HG03521 (cell line): ENCODE measurements around the gene ZNF117.
"Not testable (repeated sequence)": the region's sequence is repeated elsewhere in the genome, so short reads cannot be mapped to it uniquely, and the experiment has no call there.

Source experiments
- ATAC-seq: cut with Tn5 transposase; IDR thresholded peaks from one replicate; pipeline ENCODE4 v1.9.1; 2021; ENCODE audit warnings: mild to moderate bottlenecking, moderate library complexity; ENCODE audit not compliant: unreplicated experiment

Gene ZNF117

GRCh38 chr7:64990936-64991335 is at the start of gene ZNF117:
Gene ZNF117 (minus strand): TSS chr7:64991036.
- no peak for ATAC-seq

GRCh38 chr7:65038767-65039166 is 47.9 kb upstream of the ZNF117 start:
- ATAC-seq = peak; percentile 18

- ATAC-seq = peak; percentile 84
Observed at GRCh38 chr7:65037740-65038688, 47.2 kb upstream of the ZNF117 start.

GRCh38 chr7:65036526-65036925 is 45.7 kb upstream of the ZNF117 start:
- ATAC-seq = not testable (repeated sequence)

GRCh38 chr7:65035469-65035868 is 44.6 kb upstream of the ZNF117 start:
- not testable (repeated sequence) for ATAC-seq

- ATAC-seq = not testable (repeated sequence)
Observed at GRCh38 chr7:65034120-65034782, 43.4 kb upstream of the ZNF117 start.

GRCh38 chr7:65033391-65033790 is 42.6 kb upstream of the ZNF117 start:
- ATAC-seq = not testable (repeated sequence)

- not testable (repeated sequence) for ATAC-seq
Observed at GRCh38 chr7:65025023-65025422, 34.2 kb upstream of the ZNF117 start.

- ATAC-seq = not testable (repeated sequence)
Observed at GRCh38 chr7:65020978-65021377, 30.1 kb upstream of the ZNF117 start.

- ATAC-seq = not testable (repeated sequence)
Observed at GRCh38 chr7:65009881-65010280, 19.0 kb upstream of the ZNF117 start.

- ATAC-seq = not testable (repeated sequence)
Observed at GRCh38 chr7:65009394-65009793, 18.6 kb upstream of the ZNF117 start.

GRCh38 chr7:65007036-65007435 is 16.2 kb upstream of the ZNF117 start:
- ATAC-seq = not testable (repeated sequence)

GRCh38 chr7:65006094-65006992 is 15.5 kb upstream of the ZNF117 start, which contains the start of gene ERV3-1:
Gene ERV3-1 (minus strand): TSS chr7:65006687. CDS start chr7:64993026, 13,661 bp downstream.
- ATAC-seq = peak; percentile 100

GRCh38 chr7:65004575-65004974 is 13.7 kb upstream of the ZNF117 start:
- ATAC-seq = no peak

- ATAC-seq = no peak
Observed at GRCh38 chr7:65002972-65003585, 12.2 kb upstream of the ZNF117 start.

GRCh38 chr7:65001291-65001814 is 10.5 kb upstream of the ZNF117 start:
- ATAC-seq = no peak

- ATAC-seq = no peak
Observed at GRCh38 chr7:64999165-65000004, 8.5 kb upstream of the ZNF117 start.

- ATAC-seq = no peak
Observed at GRCh38 chr7:64998865-64999164, 8.0 kb upstream of the ZNF117 start.

- ATAC-seq = no peak
Observed at GRCh38 chr7:64997927-64998391, 7.1 kb upstream of the ZNF117 start.
